CD4-positive, alpha-beta T cell (primary cell): ENCODE data around the gene ATL2. TPM values are rescaled to one million over a fixed set of nuclear protein-coding genes. Genes with fewer than 3 reads are reported as not detected.

ENCODE experiments used
- ATAC-seq: fragments of 200-7000 bp; cut with Tn5 transposase; one replicate; pipeline ENCODE4 v1.10.0; 2022; ENCODE audit warnings: mild to moderate bottlenecking; ENCODE audit not compliant: poor library complexity
- CTCF ChIA-PET: fragments of 350-600 bp; sonication (Branson Sonifier 250); formaldehyde crosslinking; loops from one replicate; lab custom pipeline; 2021; ENCODE audit warnings: antibody characterized with exemption, inconsistent platforms; lab: Charles Lee
- POLR2A ChIA-PET: fragments of 350-600 bp; sonication (Branson Sonifier 250); formaldehyde crosslinking; loops from one replicate; lab custom pipeline; 2021; ENCODE audit warnings: antibody characterized with exemption, inconsistent platforms; lab: Charles Lee
- DNase-seq, 14 experiments: peaks; one replicate each; pipeline ENCODE4 v3.0.0-alpha.2; 2013 to 2020; ENCODE audit warnings: mixed read lengths in 2 of 14
- H3K27ac ChIP-seq, 2 donors: one replicate each; pipeline versions ENCODE4 v1.5.1 to v1.7.0; 2013; ENCODE audit warnings: low read length in 2 of 2, low read depth in 1 of 2, mild to moderate bottlenecking in 1 of 2
- H3K27me3 ChIP-seq, 2 experiments: 1 replicate in 1 of 2; 2 replicates in 1 of 2; pipeline versions ENCODE4 v1.6.1 to v1.7.0; 2013; ENCODE audit warnings: low read length in 2 of 2, control low read depth in 1 of 2, mild to moderate bottlenecking in 1 of 2, moderate library complexity in 1 of 2; ENCODE audit not compliant: insufficient read depth in 2 of 2, control insufficient read depth in 1 of 2
- H3K36me3 ChIP-seq: one replicate; pipeline ENCODE4 v1.6.1; 2013; ENCODE audit warnings: low read length, control low read depth; ENCODE audit not compliant: insufficient read depth
- H3K4me1 ChIP-seq: one replicate; pipeline ENCODE4 v1.6.1; 2013; ENCODE audit warnings: low read length, control low read depth; ENCODE audit not compliant: insufficient read depth
- H3K4me3 ChIP-seq: one replicate; pipeline ENCODE4 v1.5.1; 2013; ENCODE audit warnings: mild to moderate bottlenecking, low read length, moderate library complexity
- H3K9me3 ChIP-seq, 2 experiments: 1 replicate in 1 of 2; 2 replicates in 1 of 2; pipeline versions ENCODE4 v1.6.1 to v1.7.0; 2013; ENCODE audit warnings: low read length in 2 of 2, mild to moderate bottlenecking in 2 of 2, control low read depth in 1 of 2, moderate library complexity in 1 of 2; ENCODE audit not compliant: control insufficient read depth in 1 of 2, insufficient read depth in 1 of 2
- H3K27ac Mint-ChIP-seq: one replicate; pipeline ENCODE4 v1.8.0; 2020; ENCODE audit warnings: mixed read lengths
- H3K27me3 Mint-ChIP-seq: one replicate; pipeline ENCODE4 v1.8.0; 2021; ENCODE audit warnings: mixed read lengths
- H3K36me3 Mint-ChIP-seq: one replicate; pipeline ENCODE4 v1.8.0; 2021; ENCODE audit warnings: low read depth, mixed read lengths
- H3K4me1 Mint-ChIP-seq: one replicate; pipeline ENCODE4 v1.8.0; 2021; ENCODE audit warnings: low read depth, mixed read lengths
- H3K4me3 Mint-ChIP-seq: one replicate; pipeline ENCODE4 v1.8.0; 2020; ENCODE audit warnings: mild to moderate bottlenecking, mixed read lengths
- H3K9me3 Mint-ChIP-seq: one replicate; pipeline ENCODE4 v1.8.0; 2020; ENCODE audit warnings: mixed read lengths
- CTCF ChIP-seq: fragments of 200-600 bp; IDR thresholded peaks from one replicate; pipeline ENCODE4 v1.8.0; 2022; ENCODE audit warnings: antibody characterized with exemption, mild to moderate bottlenecking
- intact Hi-C, 2 experiments: fragments of 100-400 bp; cut with DNase I in 1 of 2; cut with micrococcal nuclease in 1 of 2; formaldehyde crosslinking; loops; one replicate each; pipeline versions ENCODE4 v1.15.1 to v1.9.0; 2023 to 2025; cut with DNase I, micrococcal nuclease
- total RNA-seq, 174 experiments: library from RNA in 2 of 174; stranded (reverse) in 2 of 174; gene quantifications; one replicate each; pipeline ENCODE4 v1.2.3 and lab custom pipeline; 2021 to 2026

Gene ATL2
- total RNA-seq, 2 experiments from 2014 or later, result 85.5 to 91.7 TPM

- Histone ChIP-seq H3K4me1 (no peaks in the 10 kb centered on the region), H3K9me3 (no peaks in the 10 kb centered on the region), H3K27me3 (no peaks in the 10 kb centered on the region), H3K27ac (no peak overlapping the region), H3K36me3 (no peaks in the 10 kb centered on the region), H3K4me3 (no peak overlapping the region)
- intact Hi-C loops, result no loop called here
- ChIA-PET CTCF (no interaction called here), POLR2A (no interaction called here)
- Mint-ChIP-seq H3K4me1 (no peaks in the 10 kb centered on the region), H3K27ac (no peak overlapping the region), H3K36me3 (no peaks in the 10 kb centered on the region), H3K27me3 (peaks cover 13% of the 10 kb centered on the region), H3K9me3 (no peaks in the 10 kb centered on the region), H3K4me3 (no peak overlapping the region)
- no peak for TF ChIP-seq CTCF
- DNase-seq (no peak), ATAC-seq (no peak)
Measured at GRCh38 chr2:38254796-38255195, 122.3 kb downstream of the ATL2 start.

GRCh38 chr2:38251940-38252339 lies 125.1 kb downstream of the ATL2 start:
- H3K4me3 ChIP-seq, result no peak overlapping the region
- Mint-ChIP-seq H3K27ac (no peak overlapping the region), H3K27me3 (peaks cover 9% of the 10 kb centered on the region), H3K4me1 (no peaks in the 10 kb centered on the region), H3K4me3 (no peak overlapping the region), H3K36me3 (no peaks in the 10 kb centered on the region), H3K9me3 (no peaks in the 10 kb centered on the region)
- ATAC-seq (no peak), DNase-seq (no peak)
- no peak overlapping the region for H3K27ac ChIP-seq
- no peak for TF ChIP-seq CTCF
- no peaks in the 10 kb centered on the region for H3K36me3 ChIP-seq
- H3K4me1 ChIP-seq, result no peaks in the 10 kb centered on the region
- CTCF ChIA-PET, result no interaction called here
- POLR2A ChIA-PET, result no interaction called here
- intact Hi-C loops, result no loop called here
- no peaks in the 10 kb centered on the region for H3K9me3 ChIP-seq
- no peaks in the 10 kb centered on the region for H3K27me3 ChIP-seq

- CTCF ChIA-PET, result no interaction called here
- no peaks in the 10 kb centered on the region for H3K36me3 ChIP-seq
- Mint-ChIP-seq H3K36me3 (no peaks in the 10 kb centered on the region), H3K4me1 (no peaks in the 10 kb centered on the region), H3K9me3 (no peaks in the 10 kb centered on the region), H3K27me3 (no peaks in the 10 kb centered on the region), H3K27ac (no peak overlapping the region), H3K4me3 (no peak overlapping the region)
- DNase-seq (no peak), ATAC-seq (no peak)
- no peaks in the 10 kb centered on the region for H3K4me1 ChIP-seq
- H3K27me3 ChIP-seq, result no peaks in the 10 kb centered on the region
- POLR2A ChIA-PET, result no interaction called here
- no peaks in the 10 kb centered on the region for H3K9me3 ChIP-seq
- TF ChIP-seq CTCF, result no peak
- intact Hi-C loops, result no loop called here
- H3K4me3 ChIP-seq, result no peak overlapping the region
- H3K27ac ChIP-seq, result no peak overlapping the region
Measured at GRCh38 chr2:38248707-38249106, 128.4 kb downstream of the ATL2 start.
